ENCODE measurements around the gene SSUH2.
"Not testable (repeated sequence)": the region's sequence is repeated elsewhere in the genome, so short reads cannot be mapped to it uniquely, and the experiment has no call there.

Gene SSUH2

GRCh38 chr3:8665407-8665896 lies 20.9 kb upstream of the SSUH2 start:
- peaks cover 13% of the 10 kb centered on the region for H3K27me3 Mint-ChIP-seq
- H3K9me3 Mint-ChIP-seq: peaks cover 4% of the 10 kb centered on the region
- H3K36me3 Mint-ChIP-seq: no peaks in the 10 kb centered on the region
- no peak overlapping the region for H3K4me3 Mint-ChIP-seq
- no peaks in the 10 kb centered on the region for H3K4me1 Mint-ChIP-seq
- no peak overlapping the region for H3K27ac Mint-ChIP-seq

GRCh38 chr3:8663177-8664061 lies 18.8 kb upstream of the SSUH2 start:
- H3K4me1 Mint-ChIP-seq: no peaks in the 10 kb centered on the region
- H3K27me3 Mint-ChIP-seq: peaks cover 15% of the 10 kb centered on the region
- no peaks in the 10 kb centered on the region for H3K9me3 Mint-ChIP-seq
- no peak overlapping the region for H3K4me3 Mint-ChIP-seq
- no peak overlapping the region for H3K27ac Mint-ChIP-seq
- H3K36me3 Mint-ChIP-seq: no peaks in the 10 kb centered on the region

GRCh38 chr3:8662594-8662993 lies 18.0 kb upstream of the SSUH2 start:
- H3K4me3 Mint-ChIP-seq: no peak overlapping the region
- H3K27me3 Mint-ChIP-seq: peaks cover 13% of the 10 kb centered on the region
- no peaks in the 10 kb centered on the region for H3K36me3 Mint-ChIP-seq
- no peaks in the 10 kb centered on the region for H3K9me3 Mint-ChIP-seq
- no peak overlapping the region for H3K27ac Mint-ChIP-seq
- H3K4me1 Mint-ChIP-seq: no peaks in the 10 kb centered on the region

- Mint-ChIP-seq H3K4me1 (no peaks in the 10 kb centered on the region), H3K27me3 (peaks cover 15% of the 10 kb centered on the region), H3K36me3 (no peaks in the 10 kb centered on the region), H3K4me3 (no peak overlapping the region), H3K27ac (no peak overlapping the region), H3K9me3 (no peaks in the 10 kb centered on the region)
Measured at GRCh38 chr3:8660175-8661118, 15.8 kb upstream of the SSUH2 start.

GRCh38 chr3:8659242-8659641 lies 14.6 kb upstream of the SSUH2 start:
- Mint-ChIP-seq H3K36me3 (no peaks in the 10 kb centered on the region), H3K4me3 (no peak overlapping the region), H3K27me3 (peaks cover 9% of the 10 kb centered on the region), H3K27ac (no peak overlapping the region), H3K4me1 (no peaks in the 10 kb centered on the region), H3K9me3 (no peaks in the 10 kb centered on the region)

GRCh38 chr3:8658306-8659212 lies 14.0 kb upstream of the SSUH2 start:
- no peaks in the 10 kb centered on the region for H3K36me3 Mint-ChIP-seq
- H3K4me3 Mint-ChIP-seq: no peak overlapping the region
- H3K4me1 Mint-ChIP-seq: no peaks in the 10 kb centered on the region
- no peaks in the 10 kb centered on the region for H3K9me3 Mint-ChIP-seq
- H3K27ac Mint-ChIP-seq: no peak overlapping the region
- H3K27me3 Mint-ChIP-seq: peaks cover 9% of the 10 kb centered on the region

- H3K27me3 Mint-ChIP-seq: peaks cover 9% of the 10 kb centered on the region
- H3K27ac Mint-ChIP-seq: no peak overlapping the region
- H3K4me1 Mint-ChIP-seq: no peaks in the 10 kb centered on the region
- no peaks in the 10 kb centered on the region for H3K36me3 Mint-ChIP-seq
- no peaks in the 10 kb centered on the region for H3K9me3 Mint-ChIP-seq
- no peak overlapping the region for H3K4me3 Mint-ChIP-seq
Measured at GRCh38 chr3:8657804-8658305, 13.3 kb upstream of the SSUH2 start.

GRCh38 chr3:8656240-8656639 lies 11.6 kb upstream of the SSUH2 start:
- no peaks in the 10 kb centered on the region for H3K36me3 Mint-ChIP-seq
- H3K27me3 Mint-ChIP-seq: peaks cover 12% of the 10 kb centered on the region
- H3K4me3 Mint-ChIP-seq: no peak overlapping the region
- H3K27ac Mint-ChIP-seq: no peak overlapping the region
- H3K4me1 Mint-ChIP-seq: no peaks in the 10 kb centered on the region
- no peaks in the 10 kb centered on the region for H3K9me3 Mint-ChIP-seq

GRCh38 chr3:8655387-8655835 lies 10.8 kb upstream of the SSUH2 start:
- no peaks in the 10 kb centered on the region for H3K9me3 Mint-ChIP-seq
- no peak overlapping the region for H3K27ac Mint-ChIP-seq
- H3K4me3 Mint-ChIP-seq: no peak overlapping the region
- no peaks in the 10 kb centered on the region for H3K4me1 Mint-ChIP-seq
- H3K27me3 Mint-ChIP-seq: peaks cover 12% of the 10 kb centered on the region
- no peaks in the 10 kb centered on the region for H3K36me3 Mint-ChIP-seq

GRCh38 chr3:8654572-8655329 lies 10.2 kb upstream of the SSUH2 start:
- H3K9me3 Mint-ChIP-seq, H3K4me3 Mint-ChIP-seq, H3K27ac Mint-ChIP-seq, H3K4me1 Mint-ChIP-seq, H3K36me3 Mint-ChIP-seq: not testable (repeated sequence)
- peaks cover 12% of the 10 kb centered on the region for H3K27me3 Mint-ChIP-seq

GRCh38 chr3:8653800-8654408 lies 9.3 kb upstream of the SSUH2 start:
- Mint-ChIP-seq H3K4me3 (no peak overlapping the region), H3K9me3 (no peaks in the 10 kb centered on the region), H3K27ac (no peak overlapping the region), H3K36me3 (no peaks in the 10 kb centered on the region), H3K27me3 (peaks cover 12% of the 10 kb centered on the region), H3K4me1 (no peaks in the 10 kb centered on the region)

- H3K36me3 Mint-ChIP-seq: no peaks in the 10 kb centered on the region
- no peaks in the 10 kb centered on the region for H3K4me1 Mint-ChIP-seq
- peaks cover 9% of the 10 kb centered on the region for H3K27me3 Mint-ChIP-seq
- no peaks in the 10 kb centered on the region for H3K9me3 Mint-ChIP-seq
- no peak overlapping the region for H3K4me3 Mint-ChIP-seq
- no peak overlapping the region for H3K27ac Mint-ChIP-seq
Measured at GRCh38 chr3:8652324-8652987, 7.9 kb upstream of the SSUH2 start.

GRCh38 chr3:8651418-8652323 lies 7.1 kb upstream of the SSUH2 start:
- Mint-ChIP-seq H3K4me1 (no peaks in the 10 kb centered on the region), H3K9me3 (no peaks in the 10 kb centered on the region), H3K27ac (no peak overlapping the region), H3K36me3 (no peaks in the 10 kb centered on the region), H3K4me3 (no peak overlapping the region), H3K27me3 (peaks cover 6% of the 10 kb centered on the region)

Measured in activated naive CD4-positive, alpha-beta T cell treated with anti-CD3 and anti-CD28 coated beads, Interleukin-2, amount 50 U/mL, for 24 hours (primary cell).